CD14-positive monocyte (primary cell): Measurements from ENCODE around the gene PTMS. TPM values are rescaled to one million over a fixed set of nuclear protein-coding genes. Genes with fewer than 3 reads are reported as not detected.
A peak's percentile ranks its signal among the peaks of the same experiment; 100 is the strongest.
"Not testable (repeated sequence)": the region's sequence is repeated elsewhere in the genome, so short reads cannot be mapped to it uniquely, and the experiment has no call there.

Experiments used
- DNase-seq, 3 donors: peaks; one replicate each; pipeline ENCODE4 v3.0.0-alpha.2; 2011 to 2022
- H2AFZ ChIP-seq: 2 replicates; pipeline ENCODE4 v1.6.0; 2012; ENCODE audit warnings: mild to moderate bottlenecking, low read depth, low read length, inconsistent platforms; ENCODE audit not compliant: insufficient read depth, poor library complexity, severe bottlenecking
- H3K27ac ChIP-seq, 2 donors: 1 replicate in 1 of 2; 2 replicates in 1 of 2; pipeline ENCODE4 v1.5.1; 2012 to 2013; ENCODE audit warnings: low read length in 2 of 2, control low read depth in 1 of 2, inconsistent platforms in 1 of 2, low read depth in 1 of 2, mild to moderate bottlenecking in 1 of 2
- H3K27me3 ChIP-seq, 2 donors: one replicate each; pipeline versions ENCODE4 v1.6.0 to v1.6.1; 2011 to 2013; ENCODE audit warnings: low read length in 2 of 2; ENCODE audit not compliant: control insufficient read depth in 2 of 2, insufficient read depth in 2 of 2
- H3K36me3 ChIP-seq, 2 donors: replicated peaks in 1 of 2; 1 replicate in 1 of 2; 2 replicates in 1 of 2; pipeline versions ENCODE4 v1.5.1 to v1.6.1; 2012 to 2013; ENCODE audit warnings: low read length in 2 of 2, control low read depth in 1 of 2, inconsistent platforms in 1 of 2, mild to moderate bottlenecking in 1 of 2; ENCODE audit not compliant: insufficient read depth in 2 of 2, control insufficient read depth in 1 of 2
- H3K4me1 ChIP-seq, 2 donors: 1 replicate in 1 of 2; 2 replicates in 1 of 2; pipeline versions ENCODE4 v1.5.1 to v1.6.1; 2012 to 2013; ENCODE audit warnings: low read length in 2 of 2, control low read depth in 1 of 2, inconsistent platforms in 1 of 2, mild to moderate bottlenecking in 1 of 2, moderate library complexity in 1 of 2; ENCODE audit not compliant: insufficient read depth in 2 of 2, control insufficient read depth in 1 of 2
- H3K4me2 ChIP-seq: replicated peaks from 2 replicates; pipeline ENCODE3; 2012; ENCODE audit warnings: low read length, moderate library complexity, mild to moderate bottlenecking; ENCODE audit not compliant: poor library complexity, severe bottlenecking; ENCODE audit errors: extremely low read depth
- H3K4me3 ChIP-seq, 3 experiments: fragments of 200-600 bp in 1 of 3; sonication (generic) in 1 of 3; replicated peaks in 1 of 3; 1 replicate in 2 of 3; 2 replicates in 1 of 3; pipeline ENCODE4 v1.5.1; 2011 to 2013; ENCODE audit warnings: low read length in 3 of 3, mild to moderate bottlenecking in 3 of 3, control low read depth in 2 of 3, low read depth in 2 of 3, inconsistent platforms in 1 of 3, moderate library complexity in 1 of 3
- H3K79me2 ChIP-seq: 2 replicates; pipeline ENCODE4 v1.6.0; 2012; ENCODE audit warnings: mild to moderate bottlenecking, control low read depth, inconsistent platforms, low read length, moderate library complexity; ENCODE audit not compliant: insufficient read depth
- H3K9ac ChIP-seq: 2 replicates; pipeline ENCODE4 v1.6.0; 2017; ENCODE audit warnings: low read length, mild to moderate bottlenecking; ENCODE audit not compliant: insufficient read depth, poor library complexity, severe bottlenecking
- H3K9me3 ChIP-seq, 2 donors: replicated peaks in 1 of 2; 1 replicate in 1 of 2; 2 replicates in 1 of 2; pipeline versions ENCODE4 v1.5.1 to v1.6.1; 2012 to 2013; ENCODE audit warnings: low read length in 2 of 2, control low read depth in 1 of 2; ENCODE audit not compliant: control insufficient read depth in 1 of 2, insufficient read depth in 1 of 2
- H4K20me1 ChIP-seq: 2 replicates; pipeline ENCODE4 v1.6.0; 2012; ENCODE audit warnings: mild to moderate bottlenecking, low read length, control low read depth, moderate library complexity; ENCODE audit not compliant: insufficient read depth
- H3K27ac Mint-ChIP-seq, 7 donors: one replicate each; pipeline ENCODE4 v1.8.0; 2020; ENCODE audit warnings: mild to moderate bottlenecking in 7 of 7, mixed read lengths in 7 of 7, moderate library complexity in 6 of 7, inconsistent platforms in 2 of 7
- H3K27me3 Mint-ChIP-seq, 3 donors: one replicate each; pipeline ENCODE4 v1.8.0; 2021 to 2022; ENCODE audit warnings: low read depth in 3 of 3, mild to moderate bottlenecking in 3 of 3, mixed read lengths in 3 of 3, moderate library complexity in 3 of 3, inconsistent platforms in 1 of 3
- H3K36me3 Mint-ChIP-seq, 2 donors: one replicate each; pipeline ENCODE4 v1.8.0; 2020; ENCODE audit warnings: mixed read lengths in 2 of 2, inconsistent platforms in 1 of 2, mild to moderate bottlenecking in 1 of 2
- H3K4me1 Mint-ChIP-seq: one replicate; pipeline ENCODE4 v1.8.0; 2020; ENCODE audit warnings: mild to moderate bottlenecking, mixed read lengths
- H3K4me3 Mint-ChIP-seq, 2 donors: one replicate each; pipeline ENCODE4 v1.8.0; 2020; ENCODE audit warnings: mild to moderate bottlenecking in 2 of 2, mixed read lengths in 2 of 2, moderate library complexity in 1 of 2
- H3K9me3 Mint-ChIP-seq, 7 donors: one replicate each; pipeline ENCODE4 v1.8.0; 2020 to 2022; ENCODE audit warnings: mixed read lengths in 7 of 7, mild to moderate bottlenecking in 6 of 7, moderate library complexity in 6 of 7, inconsistent platforms in 2 of 7
- WGBS: methylation state at CpG from one replicate; pipeline ENCODE4 v1.1.5; 2013; ENCODE audit warnings: missing lambda C conversion rate; ENCODE audit not compliant: insufficient coverage; 5-methylcytosine and 5-hydroxymethylcytosine counted together
- intact Hi-C, 2 donors: fragments of 100-400 bp; cut with micrococcal nuclease; formaldehyde crosslinking; loops; one replicate each; pipeline versions ENCODE4 v1.15.0 to v1.15.1; 2023
- polyA plus RNA-seq, 3 donors: library from polyadenylated mRNA; depleted of rRNA in 1 of 3; unstranded in 2 of 3; stranded (reverse) in 1 of 3; fragments of 300-500 nt in 2 of 3; fragments of >200 nt in 1 of 3; fragmentation: Illumina TruSeq in 2 of 3; gene quantifications; 1 replicate in 2 of 3; 2 replicates in 1 of 3; pipeline ENCODE4 v1.2.3, GENCODE V29; 2012 to 2021
- TF ChIP-seq, protein P1 (sequence below): fragments of 200-600 bp; IDR thresholded peaks from one replicate; pipeline ENCODE4 v1.8.0; 2022; ENCODE audit warnings: antibody characterized with exemption, mild to moderate bottlenecking

Gene PTMS
- polyA plus RNA-seq, 3 donors = 2.4 to 9.7 (median 2.6) TPM

- no peak overlapping the region for H3K9ac ChIP-seq
- H3K36me3 Mint-ChIP-seq = peaks cover 33 to 63% of the 10 kb centered on the region in 2 donors
- peaks cover 31 to 48% of the 10 kb centered on the region in 2 donors for H3K36me3 ChIP-seq
- no peaks in the 10 kb centered on the region for H3K4me1 ChIP-seq
- no peaks in the 10 kb centered on the region for H3K9me3 Mint-ChIP-seq
- intact Hi-C loops = loop anchor here (1.0 to 5.0 kb wide), 3 partner anchors 42 to 92 kb away; partner anchors contain the start of gene P3H3 (in 1 of the 2)
- DNase-seq = peak; percentile 34 to 44 (median 43)
- H3K4me2 ChIP-seq = no peak overlapping the region
- TF ChIP-seq, protein P1, sequence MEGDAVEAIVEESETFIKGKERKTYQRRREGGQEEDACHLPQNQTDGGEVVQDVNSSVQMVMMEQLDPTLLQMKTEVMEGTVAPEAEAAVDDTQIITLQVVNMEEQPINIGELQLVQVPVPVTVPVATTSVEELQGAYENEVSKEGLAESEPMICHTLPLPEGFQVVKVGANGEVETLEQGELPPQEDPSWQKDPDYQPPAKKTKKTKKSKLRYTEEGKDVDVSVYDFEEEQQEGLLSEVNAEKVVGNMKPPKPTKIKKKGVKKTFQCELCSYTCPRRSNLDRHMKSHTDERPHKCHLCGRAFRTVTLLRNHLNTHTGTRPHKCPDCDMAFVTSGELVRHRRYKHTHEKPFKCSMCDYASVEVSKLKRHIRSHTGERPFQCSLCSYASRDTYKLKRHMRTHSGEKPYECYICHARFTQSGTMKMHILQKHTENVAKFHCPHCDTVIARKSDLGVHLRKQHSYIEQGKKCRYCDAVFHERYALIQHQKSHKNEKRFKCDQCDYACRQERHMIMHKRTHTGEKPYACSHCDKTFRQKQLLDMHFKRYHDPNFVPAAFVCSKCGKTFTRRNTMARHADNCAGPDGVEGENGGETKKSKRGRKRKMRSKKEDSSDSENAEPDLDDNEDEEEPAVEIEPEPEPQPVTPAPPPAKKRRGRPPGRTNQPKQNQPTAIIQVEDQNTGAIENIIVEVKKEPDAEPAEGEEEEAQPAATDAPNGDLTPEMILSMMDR = peak; percentile 68
- no peaks in the 10 kb centered on the region for H3K27me3 ChIP-seq
- H2AFZ ChIP-seq = no peak overlapping the region
- peaks cover 4% of the 10 kb centered on the region for H3K4me1 Mint-ChIP-seq
- no peak overlapping the region for H3K4me3 ChIP-seq
- no peaks in the 10 kb centered on the region for H3K79me2 ChIP-seq
- 42% methylated on average over 6 of the region's 8 CpGs for WGBS
- H3K27me3 Mint-ChIP-seq = peaks cover 0 to 2% (median 2%) of the 10 kb centered on the region in 3 donors
- no peaks in the 10 kb centered on the region for H4K20me1 ChIP-seq
- H3K9me3 ChIP-seq = no peaks in the 10 kb centered on the region
- H3K4me3 Mint-ChIP-seq = no peak overlapping the region
- H3K27ac Mint-ChIP-seq = peak overlapping the region in 2 of 7 donors; percentile 38 to 77
- no peak overlapping the region for H3K27ac ChIP-seq
These were observed 30.5 kb upstream of the PTMS start for GRCh38 chr12:6735448-6736191.

GRCh38 chr12:6736754-6737153 is 29.4 kb upstream of the PTMS start:
- Histone ChIP-seq H3K27ac (no peak overlapping the region), H3K36me3 (peaks cover 19 to 37% of the 10 kb centered on the region in 2 donors), H3K27me3 (no peaks in the 10 kb centered on the region), H3K79me2 (no peaks in the 10 kb centered on the region), H3K9me3 (no peaks in the 10 kb centered on the region), H3K4me1 (no peaks in the 10 kb centered on the region), H4K20me1 (no peaks in the 10 kb centered on the region), H3K9ac (no peak overlapping the region), H3K4me3 (no peak overlapping the region), H2AFZ (no peak overlapping the region), H3K4me2 (no peak overlapping the region)
- Mint-ChIP-seq H3K4me3 (no peak overlapping the region), H3K36me3 (peaks cover 24 to 52% of the 10 kb centered on the region in 2 donors), H3K27me3 (peaks cover 0 to 2% (median 2%) of the 10 kb centered on the region in 3 donors), H3K9me3 (no peaks in the 10 kb centered on the region), H3K4me1 (peaks cover 4% of the 10 kb centered on the region), H3K27ac (no peak overlapping the region)
- intact Hi-C loops = loop anchor here (5.0 kb wide), 2 partner anchors 41 to 91 kb away; partner anchors contain the start of gene P3H3 (in 1 of the 2)
- DNase-seq = no peak
- TF ChIP-seq, protein P1 = no peak
- 100% methylated on average over 2 of the region's 5 CpGs for WGBS

GRCh38 chr12:6742080-6742479 is 24.1 kb upstream of the PTMS start:
- H3K9ac ChIP-seq, H3K9me3 Mint-ChIP-seq, H3K4me3 ChIP-seq, H3K36me3 ChIP-seq, H3K27ac ChIP-seq, DNase-seq, H3K79me2 ChIP-seq, intact Hi-C loops, H3K4me2 ChIP-seq, H3K27ac Mint-ChIP-seq, H3K4me3 Mint-ChIP-seq, H2AFZ ChIP-seq, H3K9me3 ChIP-seq, H4K20me1 ChIP-seq, H3K27me3 Mint-ChIP-seq, H3K27me3 ChIP-seq: not testable (repeated sequence)
- peaks cover 20 to 23% of the 10 kb centered on the region in 2 donors for H3K4me1 ChIP-seq
- H3K4me1 Mint-ChIP-seq = peaks cover 21% of the 10 kb centered on the region
- no CpG with 5 or more reads among the region's 12 CpGs for WGBS
- peaks cover 16% of the 10 kb centered on the region in 2 donors for H3K36me3 Mint-ChIP-seq
